Ammon's horn (tissue), 1 donor: ENCODE data around the gene SLC16A13.
"Not testable (repeated sequence)": the region's sequence is repeated elsewhere in the genome, so short reads cannot be mapped to it uniquely, and the experiment has no call there.

Experiments
- DNase-seq: peaks from one replicate; pipeline ENCODE4 v3.0.0-alpha.2; 2016; ENCODE audit warnings: low spot score

SLC16A13 gene

GRCh38 chr17:7035591-7036368 lies at the start of gene SLC16A13:
TSS of gene SLC16A13 (plus strand) at chr17:7036015. CDS start at chr17:7036383, 368 bp downstream.
- DNase-seq = peak; percentile 98

- no peak for DNase-seq
These were observed 49.1 kb upstream of the SLC16A13 start for GRCh38 chr17:6986676-6987075.

GRCh38 chr17:6989779-6990178 lies 46.0 kb upstream of the SLC16A13 start:
- DNase-seq = no peak

- not testable (repeated sequence) for DNase-seq
These were observed 42.2 kb upstream of the SLC16A13 start for GRCh38 chr17:6993613-6994056.

GRCh38 chr17:6994118-6994598 lies 41.7 kb upstream of the SLC16A13 start:
- DNase-seq = no peak

GRCh38 chr17:6994666-6995256 lies 41.1 kb upstream of the SLC16A13 start:
- no peak for DNase-seq

GRCh38 chr17:6995500-6996255 lies 40.1 kb upstream of the SLC16A13 start, which contains the start of gene ALOX12:
TSS of gene ALOX12 (plus strand) at chr17:6996049. CDS start at chr17:6996118, 69 bp downstream.
- no peak for DNase-seq

- DNase-seq = no peak
These were observed 39.4 kb upstream of the SLC16A13 start for GRCh38 chr17:6996256-6997011.

GRCh38 chr17:6997171-6997570 lies 38.6 kb upstream of the SLC16A13 start:
- no peak for DNase-seq

- no peak for DNase-seq
These were observed 36.8 kb upstream of the SLC16A13 start for GRCh38 chr17:6998855-6999508.

- DNase-seq = no peak
These were observed 34.4 kb upstream of the SLC16A13 start for GRCh38 chr17:7001318-7001961.

GRCh38 chr17:7002288-7003047 lies 33.3 kb upstream of the SLC16A13 start:
- no peak for DNase-seq

- DNase-seq = no peak
These were observed 32.1 kb upstream of the SLC16A13 start for GRCh38 chr17:7003745-7004144.

GRCh38 chr17:7004398-7005253 lies 31.2 kb upstream of the SLC16A13 start:
- DNase-seq = peak; percentile 58

- DNase-seq = no peak
These were observed 30.1 kb upstream of the SLC16A13 start for GRCh38 chr17:7005716-7006115.

- no peak for DNase-seq
These were observed 28.7 kb upstream of the SLC16A13 start for GRCh38 chr17:7007143-7007542.

- DNase-seq = no peak
These were observed 25.3 kb upstream of the SLC16A13 start for GRCh38 chr17:7010523-7010922.

- DNase-seq = no peak
These were observed 24.4 kb upstream of the SLC16A13 start for GRCh38 chr17:7011415-7011814.

GRCh38 chr17:7011942-7012254 lies 23.9 kb upstream of the SLC16A13 start:
- DNase-seq = no peak
